Activated B cell treated with CpG ODN at 0.5 μM for 24 hours (primary cell): ENCODE results near the gene DHX58. TPM values are rescaled to one million over a fixed set of nuclear protein-coding genes. Genes with fewer than 3 reads are reported as not detected.

Experiments used
- ATAC-seq: fragments of 200-7000 bp; cut with Tn5 transposase; one replicate; pipeline ENCODE4 v1.10.0; 2021; ENCODE audit warnings: low read depth, mild to moderate bottlenecking, moderate library complexity
- CTCF ChIA-PET: fragments of 350-600 bp; sonication (Branson Sonifier 250); formaldehyde crosslinking; loops from one replicate; lab custom pipeline; 2021; ENCODE audit warnings: antibody characterized with exemption; lab: Charles Lee
- POLR2A ChIA-PET: fragments of 350-600 bp; sonication (Branson Sonifier 250); formaldehyde crosslinking; loops from one replicate; lab custom pipeline; 2021; ENCODE audit warnings: antibody characterized with exemption; lab: Charles Lee
- DNase-seq: peaks from one replicate; pipeline ENCODE4 v3.0.0; 2022
- H3K27ac Mint-ChIP-seq: one replicate; pipeline ENCODE4 v1.8.0; 2020; ENCODE audit warnings: mixed read lengths
- H3K27me3 Mint-ChIP-seq: one replicate; pipeline ENCODE4 v1.8.0; 2021; ENCODE audit warnings: mixed read lengths
- H3K36me3 Mint-ChIP-seq: one replicate; pipeline ENCODE4 v1.8.0; 2021; ENCODE audit warnings: low read depth, mixed read lengths
- H3K4me1 Mint-ChIP-seq: one replicate; pipeline ENCODE4 v1.8.0; 2021; ENCODE audit warnings: mixed read lengths
- H3K4me3 Mint-ChIP-seq: one replicate; pipeline ENCODE4 v1.8.0; 2020; ENCODE audit warnings: mild to moderate bottlenecking, mixed read lengths
- H3K9me3 Mint-ChIP-seq: one replicate; pipeline ENCODE4 v1.8.0; 2020; ENCODE audit warnings: mixed read lengths
- CTCF ChIP-seq: fragments of 200-600 bp; IDR thresholded peaks from one replicate; pipeline ENCODE4 v1.8.0; 2022; ENCODE audit warnings: antibody characterized with exemption, mild to moderate bottlenecking
- intact Hi-C: fragments of 100-400 bp; cut with micrococcal nuclease; formaldehyde crosslinking; loops from one replicate; pipeline ENCODE4 v1.15.1; 2024
- total RNA-seq: library from RNA; stranded (reverse); gene quantifications from 2 replicates; pipeline ENCODE4 v1.2.3, GENCODE V29; 2022

Gene DHX58
- total RNA-seq, 1 donor from 2014 or later = 22.4 TPM

- DNase-seq = peak; percentile 38
- no peaks in the 10 kb centered on the region for H3K9me3 Mint-ChIP-seq
- peaks cover 51% of the 10 kb centered on the region for H3K36me3 Mint-ChIP-seq
- ATAC-seq = peak; percentile 90
- H3K4me3 Mint-ChIP-seq = peak overlapping the region; percentile 49
- ChIA-PET POLR2A (interaction anchor here (0.6 kb wide), 1 partner anchor 27 kb away, joined by 6 read pairs; no protein-coding TSS in a partner anchor), CTCF (no interaction called here)
- intact Hi-C loops = loop anchor here (1.0 to 5.0 kb wide), 2 partner anchors 8 to 154 kb away; partner anchors contain the start of gene STAT5A
- H3K27me3 Mint-ChIP-seq = no peaks in the 10 kb centered on the region
- TF ChIP-seq CTCF = no peak
- H3K27ac Mint-ChIP-seq = peak overlapping the region; percentile 77
- peaks cover 67% of the 10 kb centered on the region for H3K4me1 Mint-ChIP-seq
These were observed 21.0 kb upstream of the DHX58 start for GRCh38 chr17:42133461-42134041.

GRCh38 chr17:42132941-42133340 lies 20.4 kb upstream of the DHX58 start:
- Mint-ChIP-seq H3K27ac (peak overlapping the region; percentile 77), H3K4me3 (peak overlapping the region; percentile 49), H3K4me1 (peaks cover 64% of the 10 kb centered on the region), H3K36me3 (peaks cover 57% of the 10 kb centered on the region), H3K27me3 (no peaks in the 10 kb centered on the region), H3K9me3 (no peaks in the 10 kb centered on the region)
- DNase-seq (no peak), ATAC-seq (peak; percentile 45)
- CTCF ChIA-PET = interaction anchor here (1.1 kb wide), 1 partner anchor 11 kb away, joined by 3 read pairs; no protein-coding TSS in a partner anchor
- POLR2A ChIA-PET = interaction anchor here (1.0 to 1.3 kb wide), 2 partner anchors 62 to 115 kb away, joined by 3 read pairs; partner anchors contain the start of genes DNAJC7 and GHDC
- no peak for TF ChIP-seq CTCF
- intact Hi-C loops = loop anchor here (1.0 to 5.0 kb wide), 2 partner anchors 8 to 154 kb away; partner anchors contain the start of gene STAT5A

DNA sequence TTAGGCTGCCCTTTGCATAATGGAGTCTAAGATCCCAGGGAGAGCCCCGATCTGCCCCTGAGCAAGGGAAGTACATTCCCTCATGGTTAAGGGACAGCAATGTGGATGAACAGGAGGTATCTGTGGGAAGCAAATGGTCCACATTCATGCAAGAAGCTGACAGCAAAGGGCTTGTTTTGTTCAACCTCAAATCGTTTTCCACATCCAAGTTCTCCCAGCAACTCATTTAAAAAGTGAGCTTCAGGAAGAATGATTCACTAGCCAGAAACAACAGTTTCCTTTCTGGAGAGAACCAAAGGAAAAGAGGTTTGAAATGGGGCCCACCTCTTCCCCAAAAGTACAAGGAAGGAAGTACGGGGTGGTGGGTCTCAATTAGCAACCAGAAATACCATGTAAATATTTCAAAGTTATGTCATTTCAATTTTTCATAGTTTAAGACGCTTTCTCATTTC lies 19.5 kb upstream of the DHX58 start:
- H3K9me3 Mint-ChIP-seq = no peaks in the 10 kb centered on the region
- ATAC-seq = no peak
- TF ChIP-seq CTCF = no peak
- H3K4me1 Mint-ChIP-seq = peaks cover 61% of the 10 kb centered on the region
- POLR2A ChIA-PET = interaction anchor here (0.6 to 1.3 kb wide), 4 partner anchors 11 to 115 kb away, joined by 3 read pairs; partner anchors contain the start of genes DNAJC7 and GHDC
- no peaks in the 10 kb centered on the region for H3K27me3 Mint-ChIP-seq
- no peak overlapping the region for H3K4me3 Mint-ChIP-seq
- peak overlapping the region; percentile 50 for H3K27ac Mint-ChIP-seq
- CTCF ChIA-PET = interaction anchor here (1.0 to 1.1 kb wide), 2 partner anchors 10 to 12 kb away, joined by 3 read pairs; no protein-coding TSS in a partner anchor
- peaks cover 64% of the 10 kb centered on the region for H3K36me3 Mint-ChIP-seq
- intact Hi-C loops = loop anchor here (5.0 kb wide), 1 partner anchor 155 kb away; the partner anchor contains the start of gene STAT5A
- no peak for DNase-seq

DNA sequence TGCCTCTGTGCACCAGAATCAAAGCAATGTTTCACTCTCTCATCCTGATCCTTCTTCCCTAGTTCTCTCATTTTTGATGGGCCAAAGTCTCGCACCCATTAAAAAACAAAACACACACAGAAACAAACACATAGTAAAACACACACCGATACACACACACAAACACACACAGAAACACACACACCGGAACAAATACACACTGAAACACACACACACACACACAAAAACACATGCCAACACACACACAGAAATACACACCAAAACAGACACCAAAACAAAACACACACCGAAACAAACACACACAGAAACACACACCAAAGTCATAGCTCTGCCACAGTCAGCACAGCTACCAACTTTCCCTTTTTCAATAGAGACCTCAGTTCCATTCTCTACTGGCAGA lies 18.7 kb upstream of the DHX58 start:
- H3K36me3 Mint-ChIP-seq = peaks cover 64% of the 10 kb centered on the region
- peak overlapping the region; percentile 13 for H3K27ac Mint-ChIP-seq
- intact Hi-C loops = loop anchor here (5.0 kb wide), 1 partner anchor 156 kb away; the partner anchor contains the start of gene STAT5A
- H3K4me1 Mint-ChIP-seq = peaks cover 53% of the 10 kb centered on the region
- CTCF ChIA-PET = interaction anchor here (1.0 kb wide), 1 partner anchor 12 kb away, joined by 3 read pairs; no protein-coding TSS in a partner anchor
- no peaks in the 10 kb centered on the region for H3K27me3 Mint-ChIP-seq
- H3K9me3 Mint-ChIP-seq = no peaks in the 10 kb centered on the region
- POLR2A ChIA-PET = no interaction called here
- DNase-seq (no peak), ATAC-seq (no peak)
- no peak overlapping the region for H3K4me3 Mint-ChIP-seq
- no peak for TF ChIP-seq CTCF
